Measurements from ENCODE around the gene SAP30BP.
"Not testable (repeated sequence)": the region's sequence is repeated elsewhere in the genome, so short reads cannot be mapped to it uniquely, and the experiment has no call there.

Gene SAP30BP

GRCh38 chr17:75634376-75634740 lies 32.8 kb upstream of the SAP30BP start:
- DNase-seq: no peak

- DNase-seq: no peak
Measured at GRCh38 chr17:75634754-75635609, 32.2 kb upstream of the SAP30BP start.

DNA sequence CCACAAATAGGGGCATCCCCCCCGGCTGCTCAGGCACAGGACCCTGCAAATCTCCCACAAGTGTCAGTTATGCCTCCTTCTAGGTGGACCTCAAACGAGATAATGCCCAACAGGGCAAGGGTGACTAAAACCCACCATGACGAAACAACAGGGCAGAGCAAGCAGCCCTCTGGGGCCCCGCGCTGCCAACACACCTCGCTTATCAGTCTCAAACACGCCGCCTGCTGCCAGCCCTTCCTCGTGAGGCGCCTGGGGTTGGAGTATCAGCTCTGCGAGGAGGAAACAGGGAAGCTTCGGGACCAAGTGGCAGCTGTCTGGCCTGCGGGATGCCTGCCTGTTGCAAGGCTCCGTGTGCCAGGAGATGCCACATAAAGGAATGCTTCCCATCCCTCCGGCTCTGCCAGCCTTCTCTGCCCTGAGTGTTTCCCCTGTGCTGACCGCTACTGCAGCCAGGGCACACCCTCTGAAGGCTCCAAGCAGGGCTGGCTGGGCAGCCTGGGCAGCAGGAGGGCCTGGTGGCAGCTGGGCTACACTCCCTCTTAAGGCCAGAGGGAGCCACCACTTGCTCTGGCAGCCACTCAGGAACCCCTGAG lies 31.4 kb upstream of the SAP30BP start:
- DNase-seq: no peak

- no peak for DNase-seq
Measured at GRCh38 chr17:75636381-75637142, 30.6 kb upstream of the SAP30BP start.

DNA sequence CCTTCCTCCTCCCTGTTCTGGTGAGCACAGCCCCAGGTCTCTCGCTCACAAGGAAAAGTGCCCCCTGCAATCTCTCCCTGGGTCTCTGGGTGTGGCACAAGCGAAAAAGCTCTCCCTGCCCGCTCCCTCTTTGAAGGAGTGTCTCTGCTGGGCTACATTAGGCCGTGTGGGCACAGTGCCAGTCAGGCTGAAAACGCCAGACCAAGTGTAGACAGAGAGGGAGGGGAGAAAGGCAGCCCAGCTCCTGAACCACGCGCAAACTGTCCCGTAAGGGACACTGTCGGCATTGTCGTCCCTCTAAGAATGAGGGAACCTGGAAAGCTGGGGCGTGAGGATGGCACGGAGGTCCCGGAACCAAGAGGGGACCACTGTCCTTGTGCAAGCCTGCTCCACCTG lies 30.0 kb upstream of the SAP30BP start:
- DNase-seq: no peak

- DNase-seq: no peak
Measured at GRCh38 chr17:75637551-75637950, 29.6 kb upstream of the SAP30BP start.

DNA sequence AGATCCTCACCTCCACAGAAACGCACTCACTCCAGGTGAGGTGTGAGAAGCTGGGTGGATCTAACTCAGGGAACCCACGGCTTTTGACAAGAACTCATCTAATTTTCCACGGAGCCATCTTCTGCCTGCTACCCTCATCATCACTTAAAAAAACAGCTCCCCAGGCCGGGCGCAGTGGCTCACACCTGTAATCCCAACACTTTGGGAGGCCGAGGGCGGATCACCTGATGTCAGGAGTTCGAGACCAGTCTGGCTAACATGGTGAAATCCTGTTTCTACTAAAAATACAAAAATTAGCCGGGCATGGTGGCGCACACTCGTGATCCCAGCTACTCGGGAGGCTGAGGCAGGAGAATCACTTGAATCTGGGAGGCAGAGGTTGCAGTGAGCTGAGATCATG lies 29.1 kb upstream of the SAP30BP start:
- DNase-seq: not testable (repeated sequence)

GRCh38 chr17:75638893-75639292 lies 28.2 kb upstream of the SAP30BP start:
- no peak for DNase-seq

DNA sequence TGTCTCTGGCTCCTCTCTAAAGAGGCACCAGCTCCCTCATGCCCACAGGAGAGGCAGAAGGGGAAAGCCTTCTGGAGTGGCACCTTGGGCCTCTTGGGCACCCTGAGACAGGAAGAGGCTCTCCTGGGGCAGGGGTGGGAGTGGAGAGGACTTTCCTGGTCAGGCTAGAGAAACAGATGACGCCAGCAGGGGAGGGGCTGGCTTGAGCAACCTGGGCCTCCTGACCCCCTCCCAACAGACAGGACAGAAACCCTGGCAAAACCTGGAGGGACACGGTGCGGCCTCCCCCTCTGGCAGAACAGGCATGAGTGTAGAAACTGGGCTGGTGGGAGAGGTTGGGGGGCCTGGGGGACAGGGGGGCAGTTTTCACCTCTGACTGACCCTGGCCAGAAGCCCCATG lies 27.8 kb upstream of the SAP30BP start:
- no peak for DNase-seq

DNA sequence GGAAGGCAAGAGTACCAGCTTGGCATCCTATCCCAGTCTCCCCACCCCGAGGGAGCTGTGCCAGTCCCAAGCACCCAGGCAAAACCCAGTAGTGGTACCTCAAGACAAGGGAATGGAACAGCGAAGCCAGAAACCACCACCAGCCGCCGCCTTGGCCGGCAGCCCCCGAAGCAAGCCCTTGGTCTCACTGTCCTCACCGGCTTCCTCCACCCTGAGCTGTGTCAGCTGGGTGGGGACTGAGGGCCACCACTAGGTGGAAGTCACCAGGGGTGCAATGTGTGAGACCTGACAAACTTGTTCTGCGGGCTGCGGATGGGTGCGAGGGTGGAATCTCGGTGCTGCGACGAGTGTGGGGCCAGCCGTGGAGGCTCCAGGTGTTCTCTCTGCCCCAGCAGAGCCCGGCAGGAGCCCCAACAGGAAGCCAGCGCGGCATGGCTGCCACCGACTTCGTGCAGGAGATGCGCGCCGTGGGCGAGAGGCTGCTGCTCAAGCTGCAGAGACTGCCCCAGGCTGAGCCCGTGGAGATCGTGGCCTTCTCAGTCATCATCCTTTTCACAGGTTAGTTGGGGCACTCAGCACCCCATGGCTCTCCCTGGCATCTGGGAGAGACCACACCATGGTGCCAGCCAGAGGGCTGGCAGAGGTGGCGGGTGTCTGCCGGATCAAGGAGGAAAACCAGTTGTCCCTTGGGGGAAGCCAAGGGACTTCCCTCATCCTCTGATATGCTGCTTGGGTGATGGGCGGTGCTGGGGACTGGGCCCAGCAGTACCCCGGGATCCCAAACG lies 27.2 kb upstream of the SAP30BP start:
- DNase-seq: no peak

DNA sequence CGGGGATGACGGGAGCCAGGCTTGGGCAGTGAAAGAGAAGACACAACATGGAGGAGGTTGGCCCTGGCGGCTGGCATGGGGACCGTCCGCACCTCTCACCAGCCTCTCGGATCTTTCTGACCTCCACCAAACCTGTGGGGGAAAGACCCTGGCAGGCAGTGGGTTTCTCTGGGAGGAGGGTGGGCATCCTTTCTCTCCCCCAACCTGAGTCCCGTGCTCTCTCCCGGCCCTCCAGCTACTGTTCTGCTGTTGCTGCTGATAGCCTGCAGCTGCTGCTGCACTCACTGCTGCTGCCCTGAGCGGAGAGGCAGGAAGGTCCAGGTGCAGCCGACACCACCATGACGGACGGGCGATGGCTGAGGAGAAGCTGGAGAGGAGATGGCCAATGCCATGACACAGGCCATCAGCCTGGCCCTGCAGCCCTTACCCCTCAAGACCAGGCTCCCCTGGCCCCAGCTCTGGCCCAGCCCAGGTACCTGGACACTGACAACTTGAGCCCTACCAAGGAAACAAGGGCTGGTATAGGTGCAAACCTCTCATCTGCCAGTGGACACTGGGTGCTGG lies 26.5 kb upstream of the SAP30BP start:
- no peak for DNase-seq

DNA sequence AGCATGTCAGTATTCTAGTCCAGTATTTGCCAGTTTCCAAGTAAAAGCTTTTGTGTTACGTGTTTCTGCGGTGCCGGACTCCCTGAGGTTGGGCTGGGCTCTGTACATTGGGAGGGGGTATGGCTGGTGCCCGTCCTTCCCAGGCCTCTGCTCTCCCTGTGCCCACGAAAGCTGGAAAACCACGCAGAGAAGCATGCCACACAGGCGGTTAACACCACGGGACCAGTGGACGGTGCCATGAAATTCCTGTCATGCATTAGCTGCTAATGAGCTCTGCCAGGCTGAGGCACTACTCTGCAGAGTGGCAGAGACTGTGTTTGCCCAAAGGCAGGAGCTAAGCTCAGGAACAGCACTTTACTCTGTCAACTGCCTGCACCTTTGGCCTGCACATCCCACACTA lies 25.8 kb upstream of the SAP30BP start:
- no peak for DNase-seq

GRCh38 chr17:75642182-75642783 lies 24.9 kb upstream of the SAP30BP start:
- DNase-seq: no peak

DNA sequence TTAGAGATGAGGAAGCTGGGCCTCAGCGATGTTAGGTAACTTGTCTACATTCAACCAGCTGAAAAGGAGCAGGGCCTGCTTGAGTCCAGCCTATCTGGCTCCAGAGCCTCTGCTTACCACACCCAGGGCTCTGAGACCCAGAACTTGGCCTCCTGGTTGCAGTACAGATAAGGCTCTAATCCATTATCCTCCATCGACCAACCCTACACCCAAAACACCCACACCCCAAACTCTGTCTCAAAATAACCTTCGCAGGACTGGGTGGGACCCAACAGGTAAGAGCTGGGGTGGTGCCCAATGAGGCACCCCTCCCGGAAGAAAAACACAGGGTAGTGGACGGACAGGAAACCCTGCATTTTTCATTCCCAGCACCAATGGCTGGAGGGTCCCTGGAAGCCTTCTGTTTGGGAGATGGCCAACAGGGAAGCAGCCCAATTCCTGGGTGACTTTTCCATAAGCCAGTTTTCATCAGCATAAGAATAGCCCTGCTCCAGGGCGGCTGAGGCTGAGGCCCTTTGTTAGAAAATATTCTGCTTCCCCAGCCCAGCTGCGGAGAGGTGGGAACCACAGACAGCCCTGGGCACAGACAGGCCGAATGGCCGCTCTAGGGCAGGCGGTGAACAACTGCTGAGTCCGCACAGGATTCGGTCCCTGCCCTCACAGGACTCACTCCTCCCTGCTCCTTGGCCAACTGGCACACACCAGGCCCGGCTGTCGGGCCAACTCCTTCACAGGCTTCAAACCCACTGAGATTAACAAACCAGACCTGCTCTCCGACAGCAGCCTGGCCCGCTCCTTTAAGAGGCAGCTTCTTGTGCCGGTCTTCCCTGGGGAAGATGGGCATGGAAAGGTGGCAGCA lies 24.1 kb upstream of the SAP30BP start:
- no peak for DNase-seq

DNA sequence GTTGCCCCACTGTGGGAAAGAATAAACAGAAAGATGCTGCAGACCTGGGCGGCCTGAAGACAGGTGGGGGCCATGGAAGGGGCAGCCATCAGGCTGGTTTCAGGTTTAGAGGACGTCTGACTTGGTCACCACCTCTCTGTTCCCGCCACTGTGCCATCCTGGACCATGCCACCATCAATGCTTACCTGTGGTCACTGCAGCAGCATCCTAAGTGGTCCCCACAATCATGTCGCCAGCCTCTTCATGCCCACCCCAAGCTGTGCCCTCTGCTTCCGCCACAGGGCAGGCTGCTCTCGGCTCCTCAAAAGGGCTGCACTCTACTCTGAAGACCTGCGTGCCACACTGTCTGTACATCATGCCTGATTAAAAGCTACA lies 23.5 kb upstream of the SAP30BP start:
- no peak for DNase-seq

DNA sequence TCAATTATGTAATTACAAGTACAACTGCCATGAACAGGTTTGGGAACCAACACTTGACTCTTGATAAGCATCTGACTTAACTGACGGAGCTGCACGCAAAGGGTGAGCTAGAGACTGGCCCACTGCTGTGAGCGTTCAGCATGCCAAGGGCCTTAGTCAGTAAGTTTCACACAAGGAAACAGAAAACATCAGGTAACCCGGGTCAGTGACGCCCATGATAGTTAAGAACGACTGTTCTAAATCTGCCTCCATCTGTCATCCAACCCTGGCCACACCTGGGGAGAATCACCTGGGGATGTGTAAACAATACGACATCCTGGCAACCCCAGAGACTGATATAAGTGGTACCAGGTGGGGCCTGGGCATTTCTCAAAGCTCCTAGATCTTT lies 21.6 kb upstream of the SAP30BP start:
- no peak for DNase-seq

GRCh38 chr17:75645889-75646637 lies 21.1 kb upstream of the SAP30BP start:
- DNase-seq: no peak

- no peak for DNase-seq
Measured at GRCh38 chr17:75646638-75646992, 20.5 kb upstream of the SAP30BP start.

GRCh38 chr17:75647061-75647460 lies 20.1 kb upstream of the SAP30BP start:
- no peak for DNase-seq

DNA sequence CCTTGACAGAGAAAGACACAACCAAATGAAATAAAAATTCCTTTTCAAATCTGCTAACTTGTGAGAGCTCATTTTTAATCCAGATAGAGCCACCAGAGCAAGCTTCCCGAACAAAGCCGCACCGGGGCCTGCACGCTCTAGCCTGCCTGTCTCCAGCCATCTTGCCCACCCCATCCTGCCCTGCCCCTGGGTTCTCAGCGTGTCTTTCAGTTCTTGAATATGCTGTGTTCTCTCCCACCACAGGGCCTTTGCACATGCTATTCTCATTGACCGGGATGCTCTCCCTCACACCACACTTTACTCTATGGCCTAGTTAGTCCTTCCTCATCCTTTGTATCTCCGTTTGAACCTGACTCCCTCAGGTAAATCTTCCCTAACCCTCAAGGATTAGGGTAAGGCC lies 19.2 kb upstream of the SAP30BP start:
- DNase-seq: no peak

- no peak for DNase-seq
Measured at GRCh38 chr17:75649687-75650086, 17.5 kb upstream of the SAP30BP start.

Data from NCI-H524 (cell line).